Measurements from ENCODE around the gene WBP2.

DNA sequence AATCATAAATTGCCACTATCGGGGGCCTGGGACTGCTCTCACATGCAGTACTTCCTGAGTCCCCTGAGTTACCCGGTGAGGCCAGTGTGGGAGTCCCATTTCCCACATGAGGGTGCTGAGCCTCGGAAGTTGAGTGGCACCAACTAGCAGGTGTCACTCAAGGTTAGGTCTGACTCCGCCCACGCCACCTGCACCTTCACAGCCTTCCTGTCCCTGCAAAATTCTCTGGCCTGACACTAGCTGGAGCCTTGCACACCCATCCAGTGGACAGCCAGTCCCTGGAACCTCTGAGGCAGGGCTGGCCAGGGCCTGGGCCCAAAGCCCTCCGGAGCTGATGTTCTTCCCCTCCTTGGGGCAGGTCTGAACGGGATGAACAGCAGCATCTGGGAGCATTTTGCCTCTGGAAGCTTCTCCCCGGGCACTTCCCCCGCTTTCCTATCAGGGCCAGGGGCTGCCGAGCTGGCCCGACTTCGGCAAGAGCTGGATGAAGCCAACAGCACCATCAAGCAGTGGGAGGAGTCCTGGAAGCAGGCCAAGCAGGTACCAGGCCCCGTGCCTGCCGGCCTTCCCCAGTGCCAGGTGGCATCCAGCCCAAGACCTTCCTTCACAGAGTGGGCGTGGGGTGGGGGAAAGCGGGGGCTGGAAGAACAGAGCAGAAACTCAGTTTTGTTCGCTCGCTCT is 32.9 kb downstream of the WBP2 start:
- TF ChIP-seq, protein P1, sequence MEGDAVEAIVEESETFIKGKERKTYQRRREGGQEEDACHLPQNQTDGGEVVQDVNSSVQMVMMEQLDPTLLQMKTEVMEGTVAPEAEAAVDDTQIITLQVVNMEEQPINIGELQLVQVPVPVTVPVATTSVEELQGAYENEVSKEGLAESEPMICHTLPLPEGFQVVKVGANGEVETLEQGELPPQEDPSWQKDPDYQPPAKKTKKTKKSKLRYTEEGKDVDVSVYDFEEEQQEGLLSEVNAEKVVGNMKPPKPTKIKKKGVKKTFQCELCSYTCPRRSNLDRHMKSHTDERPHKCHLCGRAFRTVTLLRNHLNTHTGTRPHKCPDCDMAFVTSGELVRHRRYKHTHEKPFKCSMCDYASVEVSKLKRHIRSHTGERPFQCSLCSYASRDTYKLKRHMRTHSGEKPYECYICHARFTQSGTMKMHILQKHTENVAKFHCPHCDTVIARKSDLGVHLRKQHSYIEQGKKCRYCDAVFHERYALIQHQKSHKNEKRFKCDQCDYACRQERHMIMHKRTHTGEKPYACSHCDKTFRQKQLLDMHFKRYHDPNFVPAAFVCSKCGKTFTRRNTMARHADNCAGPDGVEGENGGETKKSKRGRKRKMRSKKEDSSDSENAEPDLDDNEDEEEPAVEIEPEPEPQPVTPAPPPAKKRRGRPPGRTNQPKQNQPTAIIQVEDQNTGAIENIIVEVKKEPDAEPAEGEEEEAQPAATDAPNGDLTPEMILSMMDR (IDR thresholded peaks at IDR 0.05; ENCODE audit: low read length): 0 out of 2 replicates have a peak, but pooled peaks have one; percentile 6
- TF ChIP-seq EZH2 (optimal IDR thresholded peaks at IDR 0.05; ENCODE audit: low read depth, low read length): no peak

All from MM.1S (cell line).